GM18870 (cell line): ENCODE results near the gene DTNB.
"Not testable (repeated sequence)": the region's sequence is repeated elsewhere in the genome, so short reads cannot be mapped to it uniquely, and the experiment has no call there.

Experiments used
- ATAC-seq: cut with Tn5 transposase; IDR thresholded peaks from one replicate; pipeline ENCODE4 v1.9.1; 2021; ENCODE audit warnings: moderate library complexity; ENCODE audit not compliant: unreplicated experiment

Gene DTNB

GRCh38 chr2:25426326-25426725, 247.1 kb downstream of the DTNB start:
- no peak for ATAC-seq

- ATAC-seq, result no peak
Observed at GRCh38 chr2:25424426-25425028, 248.8 kb downstream of the DTNB start.

GRCh38 chr2:25421820-25422411, 251.5 kb downstream of the DTNB start:
- ATAC-seq, result peak; percentile 28

- ATAC-seq, result no peak
Observed at GRCh38 chr2:25421289-25421688, 252.1 kb downstream of the DTNB start.

GRCh38 chr2:25420820-25421237, 252.5 kb downstream of the DTNB start:
- ATAC-seq, result peak; percentile 46

- peak; percentile 55 for ATAC-seq
Observed at GRCh38 chr2:25419678-25420242, 253.6 kb downstream of the DTNB start.

GRCh38 chr2:25418944-25419677, 254.3 kb downstream of the DTNB start:
- ATAC-seq, result no peak

GRCh38 chr2:25417715-25418369, 255.5 kb downstream of the DTNB start:
- ATAC-seq, result no peak

- ATAC-seq, result no peak
Observed at GRCh38 chr2:25416674-25417073, 256.7 kb downstream of the DTNB start.

- ATAC-seq, result no peak
Observed at GRCh38 chr2:25414781-25415180, 258.6 kb downstream of the DTNB start.

- not testable (repeated sequence) for ATAC-seq
Observed at GRCh38 chr2:25413409-25413808, 260.0 kb downstream of the DTNB start.

- no peak for ATAC-seq
Observed at GRCh38 chr2:25411753-25412152, 261.6 kb downstream of the DTNB start.

- no peak for ATAC-seq
Observed at GRCh38 chr2:25411281-25411680, 262.1 kb downstream of the DTNB start.

- ATAC-seq, result no peak
Observed at GRCh38 chr2:25410370-25410769, 263.0 kb downstream of the DTNB start.

- ATAC-seq, result no peak
Observed at GRCh38 chr2:25409468-25409867, 263.9 kb downstream of the DTNB start.

GRCh38 chr2:25409044-25409443, 264.3 kb downstream of the DTNB start:
- ATAC-seq, result no peak

GRCh38 chr2:25405611-25406295, 267.6 kb downstream of the DTNB start:
- no peak for ATAC-seq

GRCh38 chr2:25403120-25403760, 270.1 kb downstream of the DTNB start:
- peak; percentile 65 for ATAC-seq

- ATAC-seq, result peak; percentile 50
Observed at GRCh38 chr2:25402477-25402876, 270.9 kb downstream of the DTNB start.

- no peak for ATAC-seq
Observed at GRCh38 chr2:25401307-25402026, 271.9 kb downstream of the DTNB start.
